Measurements from ENCODE around the gene ANO7. TPM values are rescaled to one million over a fixed set of nuclear protein-coding genes. Genes with fewer than 3 reads are reported as not detected.

The ANO7 gene
- total RNA-seq, 1 donor from 2014 or later, result 0.16 TPM

GRCh38 chr2:241274127-241274526 is 85.7 kb downstream of the ANO7 start:
- no peak for DNase-seq

Other genes starting within 250 kb of the ANO7 start
- gene SNED1, start 190.1 kb upstream of the ANO7 start, total RNA-seq, result 3.3 TPM
- gene MTERF4, start 86.4 kb upstream of the ANO7 start, total RNA-seq, result 40.2 TPM
- 11.9 TPM for gene PASK, start 39.2 kb upstream of the ANO7 start, total RNA-seq
- 38.5 TPM for gene PPP1R7, start 38.2 kb upstream of the ANO7 start, total RNA-seq
- gene HDLBP, start 127.0 kb downstream of the ANO7 start, total RNA-seq, result 138 TPM
- gene SEPTIN2, start 127.2 kb downstream of the ANO7 start, total RNA-seq, result 266 TPM
- gene FARP2, start 167.6 kb downstream of the ANO7 start, total RNA-seq, result 43.7 TPM